H9 (cell line): ENCODE data around the gene ZDHHC11. TPM values are rescaled to one million over a fixed set of nuclear protein-coding genes. Genes with fewer than 3 reads are reported as not detected.

Source experiments
- DNase-seq: peaks from one replicate; pipeline ENCODE4 v3.0.0-alpha.2; 2017
- H2AFZ ChIP-seq: one replicate; pipeline ENCODE4 v1.6.1; 2013; ENCODE audit warnings: mild to moderate bottlenecking, low read length, control low read depth, moderate library complexity
- H2AK5ac ChIP-seq: 2 replicates; pipeline ENCODE4 v1.6.1; 2013; ENCODE audit warnings: low read length, control low read depth, mixed read lengths; ENCODE audit not compliant: insufficient read length
- H2BK120ac ChIP-seq: one replicate; pipeline ENCODE4 v1.6.1; 2013; ENCODE audit warnings: low read depth, mild to moderate bottlenecking, low read length, control low read depth, inconsistent platforms; ENCODE audit not compliant: poor library complexity, severe bottlenecking
- H2BK12ac ChIP-seq: 2 replicates; pipeline ENCODE4 v1.6.1; 2013; ENCODE audit warnings: low read length, control low read depth, mixed read lengths, low read depth; ENCODE audit not compliant: insufficient read length
- H2BK15ac ChIP-seq: 2 replicates; pipeline ENCODE4 v1.6.1; 2013; ENCODE audit warnings: low read depth, low read length, control low read depth
- H2BK20ac ChIP-seq: one replicate; pipeline ENCODE4 v1.6.1; 2013; ENCODE audit warnings: low read depth, mild to moderate bottlenecking, low read length, control low read depth, inconsistent platforms; ENCODE audit not compliant: poor library complexity, severe bottlenecking
- H2BK5ac ChIP-seq: 2 replicates; pipeline ENCODE4 v1.6.1; 2013; ENCODE audit warnings: low read length, control low read depth, mixed read lengths; ENCODE audit not compliant: insufficient read length
- H3K14ac ChIP-seq: 2 replicates; pipeline ENCODE4 v1.6.1; 2013; ENCODE audit warnings: low read length, control low read depth; ENCODE audit not compliant: insufficient read depth
- H3K18ac ChIP-seq: 2 replicates; pipeline ENCODE4 v1.6.1; 2013; ENCODE audit warnings: low read depth, mild to moderate bottlenecking, mixed read lengths, low read length, control low read depth; ENCODE audit not compliant: insufficient read length
- H3K23ac ChIP-seq: 2 replicates; pipeline ENCODE4 v1.6.1; 2013; ENCODE audit warnings: low read length, control low read depth, mixed read lengths, low read depth; ENCODE audit not compliant: insufficient read length
- H3K23me2 ChIP-seq: 2 replicates; pipeline ENCODE4 v1.6.1; 2013; ENCODE audit warnings: low read depth, mild to moderate bottlenecking, mixed read lengths, low read length, control low read depth; ENCODE audit not compliant: insufficient read length, poor library complexity, severe bottlenecking
- H3K27ac ChIP-seq: 2 replicates; pipeline ENCODE4 v1.5.1; 2013; ENCODE audit warnings: low read length, control low read depth, mixed read lengths, low read depth; ENCODE audit not compliant: insufficient read length
- H3K27me3 ChIP-seq: 2 replicates; pipeline ENCODE4 v1.6.1; 2013; ENCODE audit warnings: low read length, control low read depth, inconsistent platforms; ENCODE audit not compliant: insufficient read depth
- H3K4ac ChIP-seq: 2 replicates; pipeline ENCODE4 v1.6.1; 2013; ENCODE audit warnings: low read depth, mild to moderate bottlenecking, control low read depth, inconsistent platforms, low read length, moderate library complexity
- H3K4me1 ChIP-seq: 2 replicates; pipeline ENCODE4 v1.6.1; 2013; ENCODE audit warnings: low read length, control low read depth, inconsistent platforms; ENCODE audit not compliant: insufficient read depth
- H3K4me2 ChIP-seq: 2 replicates; pipeline ENCODE4 v1.6.1; 2013; ENCODE audit warnings: low read length, control low read depth, mixed read lengths; ENCODE audit not compliant: insufficient read length, insufficient read depth
- H3K56ac ChIP-seq: 2 replicates; pipeline ENCODE4 v1.6.1; 2013; ENCODE audit warnings: low read depth, mild to moderate bottlenecking, mixed read lengths, low read length, control low read depth; ENCODE audit not compliant: insufficient read length
- H3K79me1 ChIP-seq: 2 replicates; pipeline ENCODE4 v1.6.1; 2013; ENCODE audit warnings: low read depth, mild to moderate bottlenecking, moderate library complexity, low read length, control low read depth, inconsistent platforms; ENCODE audit not compliant: insufficient read depth, poor library complexity, severe bottlenecking
- H3K79me2 ChIP-seq: 2 replicates; pipeline ENCODE4 v1.6.1; 2013; ENCODE audit warnings: low read length, control low read depth, inconsistent platforms; ENCODE audit not compliant: insufficient read depth
- H3K9ac ChIP-seq: 2 replicates; pipeline ENCODE4 v1.6.1; 2013; ENCODE audit warnings: low read length, control low read depth, mixed read lengths; ENCODE audit not compliant: insufficient read length; ENCODE audit errors: extremely low read depth
- H3K9me3 ChIP-seq: one replicate; pipeline ENCODE4 v1.6.1; 2013; ENCODE audit warnings: low read depth, low read length, inconsistent platforms; ENCODE audit not compliant: control insufficient read depth
- H3T11ph ChIP-seq: one replicate; pipeline ENCODE4 v1.6.1; 2013; ENCODE audit warnings: mild to moderate bottlenecking, low read length, control low read depth, inconsistent platforms
- H4K20me1 ChIP-seq: one replicate; pipeline ENCODE4 v1.6.1; 2013; ENCODE audit not compliant: control insufficient read depth, insufficient read length, insufficient read depth
- H4K5ac ChIP-seq: 2 replicates; pipeline ENCODE4 v1.6.1; 2013; ENCODE audit warnings: low read depth, mild to moderate bottlenecking, mixed read lengths, low read length, control low read depth; ENCODE audit not compliant: insufficient read length
- H4K8ac ChIP-seq: replicated peaks from 2 replicates; pipeline ENCODE4 v1.6.1; 2013; ENCODE audit warnings: low read length, control low read depth, mixed read lengths, low read depth; ENCODE audit not compliant: insufficient read length
- H4K91ac ChIP-seq: 2 replicates; pipeline ENCODE4 v1.6.1; 2013; ENCODE audit warnings: low read depth, mild to moderate bottlenecking, moderate library complexity, mixed read lengths, low read length, control low read depth; ENCODE audit not compliant: insufficient read length
- H3K27ac Mint-ChIP-seq, 3 experiments: 2 replicates in 2 of 3; 3 replicates in 1 of 3; pipeline ENCODE4 v1.8.0; 2020 to 2021; ENCODE audit warnings: mixed read lengths in 3 of 3, mild to moderate bottlenecking in 1 of 3, moderate library complexity in 1 of 3
- H3K27me3 Mint-ChIP-seq: 2 replicates; pipeline ENCODE4 v1.8.0; 2021; ENCODE audit warnings: low read depth, mild to moderate bottlenecking, moderate library complexity, mixed read lengths
- H3K36me3 Mint-ChIP-seq, 3 experiments: 2 replicates in 2 of 3; 3 replicates in 1 of 3; pipeline ENCODE4 v1.8.0; 2020 to 2021; ENCODE audit warnings: low read depth in 3 of 3, mixed read lengths in 3 of 3; ENCODE audit not compliant: insufficient read depth in 1 of 3
- H3K4me1 Mint-ChIP-seq, 2 experiments: 2 replicates each; pipeline ENCODE4 v1.8.0; 2020; ENCODE audit warnings: mixed read lengths in 2 of 2
- H3K4me3 Mint-ChIP-seq, 2 experiments: 2 replicates in 1 of 2; 3 replicates in 1 of 2; pipeline ENCODE4 v1.8.0; 2020 to 2021; ENCODE audit warnings: mild to moderate bottlenecking in 2 of 2, mixed read lengths in 2 of 2, moderate library complexity in 1 of 2
- H3K9me3 Mint-ChIP-seq, 2 experiments: 2 replicates in 1 of 2; 3 replicates in 1 of 2; pipeline ENCODE4 v1.8.0; 2020; ENCODE audit warnings: mild to moderate bottlenecking in 2 of 2, mixed read lengths in 2 of 2, moderate library complexity in 1 of 2
- WGBS: extraction: QIAGEN DNeasy Blood & Tissue Kit; methylation state at CpG from one replicate; pipeline ENCODE4 v1.1.7; 2013; ENCODE audit warnings: missing lambda C conversion rate, low lambda C conversion rate, mixed read lengths; ENCODE audit not compliant: insufficient read length; ENCODE audit errors: extremely low coverage; 5-methylcytosine and 5-hydroxymethylcytosine counted together
- total RNA-seq: library from RNA; stranded (reverse); gene quantifications from 2 replicates; pipeline ENCODE4 v1.2.1, GENCODE V29; 2021
- TF ChIP-seq, protein P1 (sequence below): fragments of 200-600 bp; sonication (generic); conservative IDR thresholded peaks from 3 replicates; pipeline ENCODE4 v1.8.0; 2021; ENCODE audit warnings: antibody characterized with exemption, mild to moderate bottlenecking

ZDHHC11 gene
- total RNA-seq, 1 experiment from 2014 or later, result 37.6 TPM

DNA sequence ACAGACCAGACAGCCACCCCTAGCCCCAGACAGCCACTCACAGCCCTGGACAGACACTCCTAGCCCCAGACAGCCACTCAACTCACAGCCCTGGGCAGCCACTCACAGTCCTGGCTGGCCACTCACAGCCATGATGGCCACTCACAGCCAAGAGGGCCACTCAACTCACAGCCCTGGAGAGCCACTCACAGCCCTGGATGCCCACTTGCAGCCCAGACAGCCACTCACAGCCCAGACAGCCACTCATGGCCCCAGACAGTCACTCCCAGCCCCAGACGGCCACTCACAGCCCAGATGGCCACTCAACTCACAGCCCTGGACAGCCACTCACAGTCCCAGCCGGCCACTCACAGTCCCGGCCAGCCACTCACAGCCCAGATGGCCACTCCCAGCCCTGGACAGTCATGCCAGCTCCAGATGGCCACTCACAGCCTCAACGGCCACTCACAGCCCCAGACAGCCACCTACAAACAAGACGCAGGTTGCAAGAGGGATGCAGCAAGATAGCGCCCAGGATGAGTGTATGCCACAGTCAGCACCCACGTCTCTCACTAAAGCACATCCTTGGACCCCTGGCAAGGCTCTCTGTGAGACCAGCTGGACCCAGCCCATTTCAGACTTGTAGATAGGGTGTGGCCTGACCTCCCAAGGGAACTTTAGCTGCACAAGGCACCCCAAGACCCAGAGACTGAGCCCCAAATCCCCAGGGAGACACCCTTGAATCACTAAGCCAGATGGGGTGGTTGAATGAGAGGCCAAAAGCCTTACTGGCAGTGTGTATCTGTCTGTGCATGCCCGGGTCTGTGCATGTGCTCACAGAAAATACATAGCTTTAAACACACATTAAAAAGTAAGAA, 88.7 kb downstream of the ZDHHC11 start:
- H2BK5ac ChIP-seq, result no peak overlapping the region
- DNase-seq, result peak; percentile 32

More for the DNA sequence above, 88.7 kb downstream of the ZDHHC11 start:
- Histone ChIP-seq H2BK20ac (no peak overlapping the region), H3K79me2 (no peaks in the 10 kb centered on the region), H3K4ac (no peak overlapping the region; the same call in 1 of the 2 replicates), H3K4me2 (no peak overlapping the region), H3K23ac (no peak overlapping the region), H2BK15ac (no peak overlapping the region), H3T11ph (no peak overlapping the region), H3K79me1 (no peaks in the 10 kb centered on the region), H3K4me1 (no peaks in the 10 kb centered on the region), H4K8ac (no peak overlapping the region), H4K91ac (no peak overlapping the region), H4K20me1 (peaks cover 4% of the 10 kb centered on the region), H3K27ac (no peak overlapping the region), H2BK120ac (no peak overlapping the region), H2AK5ac (no peak overlapping the region), H4K5ac (no peak overlapping the region), H3K9ac (no peak overlapping the region), H3K23me2 (no peaks in the 10 kb centered on the region), H3K14ac (no peak overlapping the region), H3K9me3 (no peaks in the 10 kb centered on the region), H2AFZ (no peak overlapping the region), H3K18ac (peak overlapping the region; percentile 2), H3K27me3 (no peaks in the 10 kb centered on the region), H2BK12ac (no peak overlapping the region), H3K56ac (no peak overlapping the region)
- Mint-ChIP-seq H3K36me3 (peaks cover 0 to 10% (median 4%) of the 10 kb centered on the region in 3 experiments; a peak in 3 of 7 replicates), H3K4me3 (no peak overlapping the region), H3K27ac (peak overlapping the region in 2 of 3 experiments; percentile 16 to 57; a peak in 2 of 7 replicates), H3K27me3 (peaks cover 9% of the 10 kb centered on the region), H3K4me1 (peaks cover 0 to 6% of the 10 kb centered on the region in 2 experiments; a peak in 1 of 4 replicates), H3K9me3 (peaks cover 8 to 18% of the 10 kb centered on the region in 2 experiments; a peak in 4 of 5 replicates)
- TF ChIP-seq, protein P1, sequence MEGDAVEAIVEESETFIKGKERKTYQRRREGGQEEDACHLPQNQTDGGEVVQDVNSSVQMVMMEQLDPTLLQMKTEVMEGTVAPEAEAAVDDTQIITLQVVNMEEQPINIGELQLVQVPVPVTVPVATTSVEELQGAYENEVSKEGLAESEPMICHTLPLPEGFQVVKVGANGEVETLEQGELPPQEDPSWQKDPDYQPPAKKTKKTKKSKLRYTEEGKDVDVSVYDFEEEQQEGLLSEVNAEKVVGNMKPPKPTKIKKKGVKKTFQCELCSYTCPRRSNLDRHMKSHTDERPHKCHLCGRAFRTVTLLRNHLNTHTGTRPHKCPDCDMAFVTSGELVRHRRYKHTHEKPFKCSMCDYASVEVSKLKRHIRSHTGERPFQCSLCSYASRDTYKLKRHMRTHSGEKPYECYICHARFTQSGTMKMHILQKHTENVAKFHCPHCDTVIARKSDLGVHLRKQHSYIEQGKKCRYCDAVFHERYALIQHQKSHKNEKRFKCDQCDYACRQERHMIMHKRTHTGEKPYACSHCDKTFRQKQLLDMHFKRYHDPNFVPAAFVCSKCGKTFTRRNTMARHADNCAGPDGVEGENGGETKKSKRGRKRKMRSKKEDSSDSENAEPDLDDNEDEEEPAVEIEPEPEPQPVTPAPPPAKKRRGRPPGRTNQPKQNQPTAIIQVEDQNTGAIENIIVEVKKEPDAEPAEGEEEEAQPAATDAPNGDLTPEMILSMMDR, result no peak
- WGBS, result no CpG with 5 or more reads among the region's 8 CpGs
